NB4 (cell line): ENCODE data around the gene TTC13.

ENCODE experiments used
- MYC ChIP-seq: IDR thresholded peaks from 2 replicates; pipeline ENCODE4 v1.6.1; 2011; ENCODE audit warnings: low read depth, low read length
- POLR2A ChIP-seq: IDR thresholded peaks from 2 replicates; pipeline ENCODE4 v1.6.1; 2011; ENCODE audit warnings: mild to moderate bottlenecking; ENCODE audit not compliant: insufficient read length; ENCODE audit errors: extremely low read depth
- TF ChIP-seq, protein P1 (sequence below): IDR thresholded peaks from one replicate; pipeline ENCODE4 v1.5.1; 2012; ENCODE audit warnings: low read depth, low read length
- TF ChIP-seq, protein P2 (sequence below): IDR thresholded peaks from 2 replicates; pipeline ENCODE4 v1.6.1; 2011; ENCODE audit warnings: low read depth, low read length

DNA sequence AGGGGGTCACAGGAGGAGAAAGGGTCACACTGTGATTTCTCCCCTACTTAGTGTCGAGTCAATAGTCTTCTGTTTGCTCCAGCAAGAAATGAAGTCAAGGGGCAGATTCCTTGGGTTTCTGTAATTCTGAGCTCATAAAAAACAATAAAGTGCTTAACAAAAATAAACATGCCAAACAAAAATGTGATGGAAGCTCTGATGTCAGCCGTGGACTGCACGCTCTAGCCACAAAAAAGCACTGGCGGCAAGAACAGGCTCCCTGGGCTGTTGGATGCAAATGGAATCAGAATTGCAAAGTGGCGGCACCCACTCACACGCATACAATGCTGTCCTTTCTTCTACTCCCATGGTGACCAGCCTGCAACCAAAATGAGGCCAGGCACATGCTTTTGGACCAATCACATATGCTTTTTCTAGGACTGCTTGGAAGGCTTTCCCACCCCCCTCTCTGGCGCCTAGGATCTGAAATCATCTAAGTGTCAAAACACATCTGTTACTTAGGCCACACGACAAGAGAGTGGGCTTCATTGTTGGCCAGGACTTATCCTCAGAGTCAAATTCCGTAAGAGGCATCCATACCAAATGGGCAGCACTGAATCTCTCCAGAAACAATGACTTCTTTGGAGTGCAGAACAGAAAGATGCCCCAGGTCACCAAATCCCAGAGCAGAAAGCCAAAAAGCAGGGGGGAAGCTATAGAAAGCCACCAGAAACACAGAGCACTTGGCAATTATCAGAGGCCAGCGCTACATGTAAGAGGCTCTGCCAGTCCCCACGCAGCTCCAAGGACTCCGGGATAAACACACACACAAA lies 119.5 kb downstream of the TTC13 start:
- TF ChIP-seq POLR2A (no peak), MYC (no peak)
- TF ChIP-seq, protein P1, sequence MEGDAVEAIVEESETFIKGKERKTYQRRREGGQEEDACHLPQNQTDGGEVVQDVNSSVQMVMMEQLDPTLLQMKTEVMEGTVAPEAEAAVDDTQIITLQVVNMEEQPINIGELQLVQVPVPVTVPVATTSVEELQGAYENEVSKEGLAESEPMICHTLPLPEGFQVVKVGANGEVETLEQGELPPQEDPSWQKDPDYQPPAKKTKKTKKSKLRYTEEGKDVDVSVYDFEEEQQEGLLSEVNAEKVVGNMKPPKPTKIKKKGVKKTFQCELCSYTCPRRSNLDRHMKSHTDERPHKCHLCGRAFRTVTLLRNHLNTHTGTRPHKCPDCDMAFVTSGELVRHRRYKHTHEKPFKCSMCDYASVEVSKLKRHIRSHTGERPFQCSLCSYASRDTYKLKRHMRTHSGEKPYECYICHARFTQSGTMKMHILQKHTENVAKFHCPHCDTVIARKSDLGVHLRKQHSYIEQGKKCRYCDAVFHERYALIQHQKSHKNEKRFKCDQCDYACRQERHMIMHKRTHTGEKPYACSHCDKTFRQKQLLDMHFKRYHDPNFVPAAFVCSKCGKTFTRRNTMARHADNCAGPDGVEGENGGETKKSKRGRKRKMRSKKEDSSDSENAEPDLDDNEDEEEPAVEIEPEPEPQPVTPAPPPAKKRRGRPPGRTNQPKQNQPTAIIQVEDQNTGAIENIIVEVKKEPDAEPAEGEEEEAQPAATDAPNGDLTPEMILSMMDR, result no peak
- TF ChIP-seq, protein P2, sequence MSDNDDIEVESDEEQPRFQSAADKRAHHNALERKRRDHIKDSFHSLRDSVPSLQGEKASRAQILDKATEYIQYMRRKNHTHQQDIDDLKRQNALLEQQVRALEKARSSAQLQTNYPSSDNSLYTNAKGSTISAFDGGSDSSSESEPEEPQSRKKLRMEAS, result no peak
